Thoracic aorta (tissue), 2 donors: ENCODE measurements around the gene KIF25. TPM values are rescaled to one million over a fixed set of nuclear protein-coding genes. Genes with fewer than 3 reads are reported as not detected.

Experiments
- ATAC-seq: fragments of 150-250 bp; one replicate; pipeline ENCODE4 v1.8.0; 2017; ENCODE audit warnings: low read depth; ENCODE audit not compliant: insufficient number of reproducible peaks, low FRiP score
- DNase-seq: peaks from one replicate; pipeline ENCODE4 v3.0.0-alpha.2; 2020; ENCODE audit warnings: low spot score
- H3K27ac ChIP-seq, 2 donors: fragments of 200-600 bp; sonication (generic); 1 replicate in 1 of 2; 2 replicates in 1 of 2; pipeline ENCODE4 v1.5.1; 2016; ENCODE audit warnings: mild to moderate bottlenecking in 2 of 2, moderate library complexity in 2 of 2
- H3K27me3 ChIP-seq: fragments of 200-600 bp; sonication (generic); replicated peaks from 2 replicates; pipeline ENCODE4 v1.6.0; 2016; ENCODE audit warnings: mild to moderate bottlenecking; ENCODE audit not compliant: insufficient read depth
- H3K36me3 ChIP-seq: fragments of 200-600 bp; sonication (generic); one replicate; pipeline ENCODE4 v1.5.1; 2016
- H3K4me1 ChIP-seq, 2 donors: fragments of 200-600 bp; sonication (generic); 1 replicate in 1 of 2; 2 replicates in 1 of 2; pipeline versions ENCODE4 v1.5.1 to v1.6.0; 2016; ENCODE audit warnings: low read depth in 2 of 2, mild to moderate bottlenecking in 1 of 2; ENCODE audit not compliant: control insufficient read depth in 1 of 2
- H3K4me3 ChIP-seq: fragments of 200-600 bp; sonication (generic); 2 replicates; pipeline ENCODE4 v1.5.1; 2016; ENCODE audit warnings: mild to moderate bottlenecking
- H3K9me3 ChIP-seq: fragments of 200-600 bp; sonication (generic); 2 replicates; pipeline ENCODE4 v1.5.1; 2016
- CTCF ChIP-seq: fragments of 200-600 bp; sonication (generic); IDR thresholded peaks from one replicate; pipeline ENCODE4 v1.5.1; 2019; ENCODE audit warnings: antibody characterized with exemption
- total RNA-seq, 2 donors: library from RNA; depleted of rRNA; stranded (reverse); fragments of >200 nt; gene quantifications; one replicate each; pipeline versions ENCODE4 v1.1.0 to v1.2.3, GENCODE V29; 2016

Gene KIF25
- total RNA-seq, 2 donors from 2014 or later: not detected

- H3K27me3 ChIP-seq: no peaks in the 10 kb centered on the region
- no peaks in the 10 kb centered on the region for H3K4me1 ChIP-seq
- peaks cover 12% of the 10 kb centered on the region for H3K9me3 ChIP-seq
- H3K36me3 ChIP-seq: no peaks in the 10 kb centered on the region
- H3K27ac ChIP-seq: no peak overlapping the region
- DNase-seq (no peak), ATAC-seq (no peak)
- no peak for TF ChIP-seq CTCF
- no peak overlapping the region for H3K4me3 ChIP-seq
Observed at GRCh38 chr6:168014428-168014827, 17.0 kb downstream of the KIF25 start.

GRCh38 chr6:168015009-168015408, 17.5 kb downstream of the KIF25 start:
- no peaks in the 10 kb centered on the region for H3K4me1 ChIP-seq
- H3K9me3 ChIP-seq: peaks cover 12% of the 10 kb centered on the region
- DNase-seq (no peak), ATAC-seq (no peak)
- no peak for TF ChIP-seq CTCF
- H3K27me3 ChIP-seq: no peaks in the 10 kb centered on the region
- H3K4me3 ChIP-seq: no peak overlapping the region
- no peak overlapping the region for H3K27ac ChIP-seq
- no peaks in the 10 kb centered on the region for H3K36me3 ChIP-seq

GRCh38 chr6:168015482-168016175, 18.2 kb downstream of the KIF25 start:
- Histone ChIP-seq H3K4me1 (no peaks in the 10 kb centered on the region), H3K27me3 (no peaks in the 10 kb centered on the region), H3K9me3 (peaks cover 10% of the 10 kb centered on the region), H3K4me3 (no peak overlapping the region), H3K27ac (no peak overlapping the region), H3K36me3 (no peaks in the 10 kb centered on the region)
- no peak for TF ChIP-seq CTCF
- ATAC-seq: no peak
- DNase-seq: no peak

- H3K27me3 ChIP-seq: no peaks in the 10 kb centered on the region
- no peaks in the 10 kb centered on the region for H3K36me3 ChIP-seq
- ATAC-seq: no peak
- no peak overlapping the region for H3K4me3 ChIP-seq
- H3K27ac ChIP-seq: no peak overlapping the region
- DNase-seq: no peak
- no peak for TF ChIP-seq CTCF
- H3K9me3 ChIP-seq: peaks cover 4% of the 10 kb centered on the region
- no peaks in the 10 kb centered on the region for H3K4me1 ChIP-seq
Observed at GRCh38 chr6:168016176-168016620, 18.7 kb downstream of the KIF25 start.

- no peak for TF ChIP-seq CTCF
- H3K4me1 ChIP-seq: no peaks in the 10 kb centered on the region
- no peak overlapping the region for H3K4me3 ChIP-seq
- DNase-seq (no peak), ATAC-seq (no peak)
- H3K27me3 ChIP-seq: no peaks in the 10 kb centered on the region
- no peaks in the 10 kb centered on the region for H3K36me3 ChIP-seq
- H3K9me3 ChIP-seq: no peaks in the 10 kb centered on the region
- no peak overlapping the region for H3K27ac ChIP-seq
Observed at GRCh38 chr6:168016721-168017525, 19.5 kb downstream of the KIF25 start.
